HL-60/S4 (cell line): ENCODE results near the gene ADAM19.

Experiments used
- in situ Hi-C: fragments of 300-500 bp; cut with MboI; formaldehyde crosslinking; loops from 2 replicates; pipeline ENCODE4 v1.14.3; 2022; ENCODE audit warnings: low sequenced_read_pairs

ADAM19 gene

DNA sequence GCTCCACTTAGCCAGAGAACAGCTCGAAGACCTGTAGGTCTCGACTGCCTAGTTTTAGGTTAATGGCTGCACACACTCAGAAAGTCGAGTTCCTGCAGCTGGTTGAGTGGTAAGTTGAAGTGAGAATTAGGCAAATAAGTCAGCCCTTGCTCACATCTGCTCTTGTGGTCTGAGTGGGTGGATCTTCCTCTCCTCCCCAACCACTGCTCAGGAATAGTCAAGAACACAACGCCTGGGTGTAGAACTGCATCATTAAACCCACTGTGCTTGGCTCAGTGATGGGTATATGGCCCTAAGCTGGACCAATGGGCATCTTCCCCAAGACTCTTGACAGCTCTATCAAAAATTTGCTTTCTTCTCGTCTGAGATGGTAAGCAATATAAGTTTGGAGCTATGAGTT is 20.9 kb upstream of the ADAM19 start:
- in situ Hi-C loops, result no loop called here

DNA sequence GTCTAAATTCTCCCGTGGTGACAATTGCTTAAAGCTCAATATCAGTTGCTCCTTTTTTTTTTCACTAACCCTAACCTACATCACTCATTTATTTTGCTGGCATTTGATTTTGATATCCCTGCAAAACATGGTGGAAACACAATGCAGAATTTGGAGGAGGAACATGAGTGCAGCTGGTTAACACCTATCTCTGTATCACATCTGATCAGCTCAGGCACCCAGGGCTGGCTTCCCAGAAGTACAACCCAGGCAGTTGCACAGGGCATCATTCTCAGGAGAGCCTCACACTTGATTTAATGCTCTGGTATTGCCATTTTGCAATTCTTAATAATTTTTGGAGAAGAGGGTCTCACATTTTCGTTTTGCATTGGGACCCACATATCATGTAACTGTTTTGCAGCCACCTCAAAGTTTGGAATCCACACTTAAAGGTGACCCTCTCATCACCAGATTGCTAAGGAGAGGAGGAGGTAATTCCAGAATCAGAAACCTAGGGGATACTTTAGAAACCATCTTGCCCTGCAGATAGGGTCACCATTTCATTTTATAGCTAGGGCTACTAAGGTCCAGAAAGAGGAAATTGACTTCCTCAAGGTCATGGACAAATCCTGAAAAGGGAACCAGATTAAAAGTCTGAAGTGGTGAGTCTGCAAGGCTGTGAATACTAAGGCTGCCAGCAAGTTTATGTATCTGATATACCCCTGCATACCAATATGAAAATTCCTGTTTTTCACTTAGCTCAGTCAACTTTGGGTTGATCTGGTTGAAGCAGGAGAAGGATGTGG is 19.3 kb upstream of the ADAM19 start:
- in situ Hi-C loops, result no loop called here

DNA sequence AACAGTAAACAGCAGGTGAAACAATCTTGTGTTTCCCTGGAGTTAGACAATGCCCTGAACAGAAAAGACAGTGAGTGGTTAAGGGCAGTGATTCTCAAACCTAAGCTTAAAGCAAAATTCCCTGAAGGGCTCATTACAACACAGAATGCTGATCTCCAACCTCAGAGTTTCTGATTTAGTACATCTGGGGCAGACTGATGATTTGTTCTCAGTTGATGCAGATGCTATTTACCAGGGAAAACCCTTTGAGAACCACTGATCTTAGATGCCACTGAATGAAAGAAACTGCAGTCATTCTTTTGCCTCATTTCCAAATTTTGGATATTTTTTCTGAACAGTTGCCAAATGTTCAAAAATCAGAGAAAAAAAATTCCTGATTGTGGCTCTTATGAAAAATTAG is 18.7 kb upstream of the ADAM19 start:
- in situ Hi-C loops, result no loop called here

DNA sequence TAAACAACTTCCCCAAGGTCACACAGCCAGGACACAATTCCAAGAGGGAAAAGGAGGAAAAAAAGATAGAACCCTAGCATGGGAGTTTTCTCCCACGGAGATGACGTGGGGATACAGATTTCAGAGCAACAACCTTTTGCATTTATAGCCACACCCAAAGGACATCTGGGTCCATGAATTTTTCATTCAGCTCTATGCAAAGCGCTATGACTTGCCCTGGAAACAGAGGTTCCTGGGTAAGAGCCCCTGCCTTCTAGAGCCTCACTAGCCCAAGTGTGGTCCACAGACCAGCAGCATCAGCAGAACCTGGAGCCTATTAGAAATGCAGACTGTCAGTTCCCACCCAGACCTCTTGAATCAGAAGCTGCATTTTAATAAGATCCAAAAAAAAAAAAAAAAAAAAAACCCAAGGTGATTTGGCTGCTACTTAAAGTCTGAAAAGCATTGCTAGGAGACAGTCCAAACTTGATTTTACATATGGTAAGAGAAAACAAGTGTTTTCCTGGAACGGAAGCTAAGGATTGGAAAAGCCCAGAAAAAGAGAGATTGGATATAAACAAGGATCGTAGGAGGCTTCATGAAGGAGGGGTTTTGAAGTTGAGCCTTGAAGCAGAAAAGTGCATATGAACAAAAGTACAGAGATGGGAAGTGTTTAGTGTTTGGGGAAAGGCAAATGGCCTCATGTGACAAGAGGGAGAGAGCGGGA is 17.6 kb upstream of the ADAM19 start:
- in situ Hi-C loops, result no loop called here

DNA sequence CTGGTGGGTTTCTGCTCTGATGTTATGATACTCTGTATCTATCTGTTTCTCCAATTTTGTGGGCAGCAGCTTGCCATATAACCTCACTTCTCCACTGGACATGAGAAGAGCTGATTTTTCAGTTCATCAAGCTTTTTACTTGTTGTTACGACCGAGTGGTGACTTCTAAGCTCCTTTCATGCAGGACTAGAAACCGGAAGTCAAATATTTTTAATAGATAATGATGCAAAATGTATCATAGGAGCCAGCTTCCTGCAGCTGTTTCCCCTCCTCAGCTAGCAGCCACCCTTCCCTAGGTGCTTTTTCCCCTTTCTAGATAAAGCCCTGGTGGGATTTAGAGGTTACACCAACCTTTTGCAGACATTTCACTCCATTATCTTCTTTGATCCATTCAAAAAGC is 17.0 kb upstream of the ADAM19 start:
- in situ Hi-C loops, result no loop called here

DNA sequence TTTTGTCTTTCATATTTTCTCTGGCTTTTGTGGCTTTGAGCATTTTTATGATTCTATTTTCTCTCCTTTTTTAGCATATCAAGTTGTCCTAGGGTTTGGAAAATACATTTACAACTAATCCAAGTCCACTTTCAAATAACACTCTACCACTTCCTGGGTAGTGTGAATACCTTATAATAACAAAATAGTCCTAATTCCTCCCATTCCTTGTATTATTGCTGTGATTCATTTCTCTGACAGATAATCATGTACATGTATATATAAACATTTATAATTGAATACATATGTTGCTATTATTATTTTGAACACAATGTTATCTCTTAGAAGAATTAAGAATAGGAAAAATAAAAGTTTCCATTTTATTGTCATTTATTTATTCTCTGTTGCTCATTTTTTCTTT is 14.9 kb upstream of the ADAM19 start:
- in situ Hi-C loops, result no loop called here

DNA sequence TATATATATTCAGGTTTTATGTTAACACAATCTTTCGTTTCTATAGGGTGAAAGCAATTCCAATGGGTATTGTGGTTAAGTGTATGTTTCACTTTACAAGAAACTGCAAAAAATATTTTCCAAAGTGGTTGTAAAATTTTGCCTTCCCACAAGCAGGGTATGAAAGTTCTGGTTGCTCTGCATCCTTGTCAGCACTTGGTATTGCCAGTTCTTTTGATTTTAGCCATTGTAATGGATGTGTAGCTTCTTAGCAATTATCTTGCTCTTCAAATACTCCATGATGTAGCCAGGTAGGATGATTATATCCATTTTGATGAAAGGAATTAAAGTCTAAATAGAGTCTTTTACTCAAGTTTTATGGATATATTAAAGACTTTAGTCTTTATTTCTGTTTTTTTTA is 9.1 kb upstream of the ADAM19 start:
- in situ Hi-C loops, result no loop called here

DNA sequence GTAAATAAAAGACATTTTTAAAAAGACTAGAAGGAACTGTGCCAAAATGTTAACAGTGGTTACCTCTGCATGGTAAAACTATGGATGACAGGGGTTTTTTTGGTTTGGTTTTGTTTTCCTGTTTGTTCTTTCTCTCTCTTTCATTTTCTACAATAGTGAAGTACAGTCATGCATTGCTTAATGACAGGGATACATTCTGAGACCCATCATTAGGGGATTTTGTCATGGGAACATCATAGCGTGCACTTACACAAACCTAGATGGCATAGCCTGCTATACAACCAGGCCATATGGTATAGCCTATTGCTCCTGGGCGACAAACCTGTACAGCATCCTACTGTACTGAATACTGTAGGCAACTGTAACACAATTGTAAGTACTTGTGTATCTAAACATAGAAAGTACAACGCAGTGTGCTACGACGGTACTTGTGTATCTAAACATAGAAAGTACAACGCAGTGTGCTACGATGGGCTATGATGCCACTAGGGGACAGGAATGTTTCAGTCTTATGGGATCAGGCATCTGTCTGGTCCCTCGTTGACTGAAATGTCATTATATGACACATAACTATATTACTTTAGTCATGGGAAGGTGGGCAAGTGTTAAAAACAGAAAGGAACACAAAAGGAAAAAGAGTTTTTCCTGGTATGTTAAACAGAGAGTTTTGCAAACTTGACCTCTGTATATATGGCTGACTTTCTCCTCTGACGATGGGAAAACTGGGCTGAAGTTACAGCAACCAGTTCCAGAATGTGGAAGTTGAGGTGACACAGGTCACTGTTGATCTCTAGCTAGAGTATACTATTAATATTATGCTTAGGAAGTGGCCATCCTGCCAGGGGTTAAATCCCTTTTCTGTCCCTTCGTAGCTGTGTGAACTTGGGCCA is 7.4 kb upstream of the ADAM19 start:
- in situ Hi-C loops, result no loop called here

DNA sequence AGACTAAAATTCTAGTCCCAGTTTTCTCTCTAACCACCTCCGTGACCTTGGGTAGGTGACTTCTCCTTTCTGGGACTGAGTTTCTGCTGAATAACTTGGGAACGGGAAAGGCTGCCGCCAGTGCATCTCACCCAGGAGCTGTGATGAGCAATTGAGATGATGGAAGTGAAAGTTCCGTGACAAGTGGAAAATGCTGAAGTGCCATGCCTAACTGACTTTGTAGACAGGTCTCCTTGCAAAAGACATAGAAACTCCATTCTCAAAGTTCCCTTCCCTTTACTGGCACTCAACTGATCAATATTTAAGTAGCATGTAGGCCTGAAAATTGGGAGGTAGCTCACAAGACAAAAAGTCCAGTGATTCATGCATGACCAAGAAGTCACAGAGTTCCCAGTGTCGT is 6.3 kb upstream of the ADAM19 start:
- in situ Hi-C loops, result no loop called here

DNA sequence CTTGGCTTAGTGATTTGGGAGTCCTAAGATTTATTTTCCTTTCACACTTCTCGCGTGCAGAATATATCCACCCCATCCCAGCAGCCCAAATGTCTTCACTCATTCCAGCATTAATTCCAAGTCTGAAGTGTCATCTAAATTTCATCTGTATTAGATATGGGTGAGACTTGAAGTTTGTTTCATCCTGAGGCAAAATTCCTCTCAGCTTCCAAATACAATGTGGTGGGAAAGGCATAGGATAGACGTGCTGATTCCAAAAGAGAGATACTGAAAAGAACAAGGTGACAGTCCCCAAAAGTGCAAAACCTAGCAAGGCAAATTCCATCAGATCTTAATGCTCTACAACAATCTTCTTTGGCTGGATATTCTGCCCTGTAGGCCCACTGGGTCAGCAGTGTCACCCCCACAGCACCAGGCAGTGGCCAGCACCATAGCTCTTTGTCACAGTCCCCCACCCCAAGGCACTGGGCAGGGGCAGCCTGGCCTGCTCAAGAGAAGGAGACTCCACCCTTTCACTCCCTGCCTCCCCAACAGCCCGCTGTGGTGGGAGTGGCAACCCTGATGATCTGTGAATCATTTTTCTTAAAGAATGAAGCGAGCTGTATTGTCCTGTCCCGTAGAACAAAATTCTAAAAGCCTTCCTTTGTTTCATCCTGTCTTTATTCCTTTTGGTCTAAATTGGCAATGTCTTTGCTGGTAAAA is 2.7 kb upstream of the ADAM19 start:
- in situ Hi-C loops, result no loop called here

DNA sequence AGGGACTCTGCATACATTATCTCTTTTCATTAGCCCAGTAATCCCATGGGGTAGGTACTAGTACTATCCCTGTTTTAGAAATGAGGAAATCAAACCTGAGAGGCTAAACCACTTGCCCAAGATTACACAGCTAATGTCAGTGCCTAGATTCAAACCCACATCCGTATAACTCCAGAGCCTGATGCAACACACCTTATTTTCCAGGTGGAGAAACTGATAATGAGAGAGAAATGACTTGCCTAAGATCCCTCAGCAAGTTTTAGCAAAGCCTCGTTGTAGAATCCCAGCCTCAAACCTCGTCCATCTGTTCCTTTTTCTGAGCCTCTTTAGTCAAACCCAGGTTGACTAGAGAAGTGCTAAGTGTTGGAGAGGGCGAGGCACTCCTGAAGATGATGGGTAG is 1.1 kb upstream of the ADAM19 start:
- in situ Hi-C loops, result no loop called here

DNA sequence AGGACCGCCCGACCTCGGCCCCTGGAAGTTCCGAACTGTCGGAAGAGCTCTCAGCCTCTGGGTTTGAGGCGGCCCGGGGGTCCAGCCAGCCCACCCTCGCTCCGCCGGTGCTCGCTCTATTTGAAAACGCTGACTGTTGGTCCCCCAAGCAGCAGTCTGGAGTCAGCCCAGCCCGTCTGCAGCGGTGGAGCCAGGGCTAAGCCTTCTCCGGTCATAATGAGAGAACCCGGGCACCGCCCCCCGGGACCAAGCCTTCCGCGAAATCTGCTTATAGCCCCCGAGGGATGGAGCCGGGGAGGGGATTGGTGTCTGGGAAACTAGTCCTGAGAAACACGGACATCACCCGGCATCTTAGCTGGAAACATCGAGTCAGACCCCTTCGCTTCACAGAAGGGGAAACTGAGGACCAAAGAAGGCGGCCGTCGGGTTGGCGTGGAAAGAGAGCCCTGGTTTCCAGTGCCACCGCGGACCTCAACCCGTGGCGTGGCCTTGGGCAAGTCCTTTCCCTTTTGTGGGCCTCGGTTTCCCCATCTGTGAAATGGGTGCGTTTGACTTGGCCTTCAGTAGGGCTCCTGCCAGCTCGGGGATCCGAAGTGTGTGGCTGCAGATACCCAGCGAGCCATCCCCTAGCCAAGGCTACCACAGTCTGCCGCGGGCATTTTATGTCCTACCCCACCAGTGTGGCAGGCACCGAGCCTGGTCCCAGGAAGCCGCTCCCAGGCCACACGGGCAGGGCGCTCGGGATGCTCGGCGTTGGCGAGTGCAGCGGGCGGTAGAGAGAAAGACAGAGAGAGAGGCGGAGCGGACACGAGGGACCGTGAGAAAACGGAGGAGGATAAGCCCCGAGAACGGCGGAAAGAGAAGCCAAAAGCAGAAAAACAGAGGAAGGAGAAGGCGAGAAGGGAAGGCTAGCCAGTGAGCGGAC is 857 bp downstream of the ADAM19 start:
- in situ Hi-C loops, result no loop called here

DNA sequence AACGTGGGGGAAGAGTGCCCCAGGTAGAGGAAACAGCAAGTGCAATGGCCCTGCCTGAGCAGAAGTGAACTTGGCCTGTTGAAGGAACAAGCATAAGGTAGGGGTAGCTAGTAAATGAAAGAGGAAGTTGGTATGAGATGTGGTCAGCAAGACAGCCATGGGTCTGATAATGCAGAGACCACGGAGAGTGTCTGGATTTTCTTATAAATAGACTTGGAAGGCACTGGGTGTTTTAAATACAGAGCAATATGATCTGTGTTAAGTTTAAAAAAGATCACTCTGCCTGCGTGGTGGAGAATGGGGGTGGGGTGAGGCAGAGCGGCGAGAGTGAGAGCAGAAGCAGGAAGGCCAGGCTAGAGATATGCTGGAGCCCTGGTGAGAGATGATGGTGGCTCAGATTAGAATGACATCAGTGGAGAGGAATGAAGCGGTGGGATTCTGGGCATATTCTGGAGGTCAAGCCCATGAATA is 4.2 kb downstream of the ADAM19 start:
- in situ Hi-C loops, result no loop called here

DNA sequence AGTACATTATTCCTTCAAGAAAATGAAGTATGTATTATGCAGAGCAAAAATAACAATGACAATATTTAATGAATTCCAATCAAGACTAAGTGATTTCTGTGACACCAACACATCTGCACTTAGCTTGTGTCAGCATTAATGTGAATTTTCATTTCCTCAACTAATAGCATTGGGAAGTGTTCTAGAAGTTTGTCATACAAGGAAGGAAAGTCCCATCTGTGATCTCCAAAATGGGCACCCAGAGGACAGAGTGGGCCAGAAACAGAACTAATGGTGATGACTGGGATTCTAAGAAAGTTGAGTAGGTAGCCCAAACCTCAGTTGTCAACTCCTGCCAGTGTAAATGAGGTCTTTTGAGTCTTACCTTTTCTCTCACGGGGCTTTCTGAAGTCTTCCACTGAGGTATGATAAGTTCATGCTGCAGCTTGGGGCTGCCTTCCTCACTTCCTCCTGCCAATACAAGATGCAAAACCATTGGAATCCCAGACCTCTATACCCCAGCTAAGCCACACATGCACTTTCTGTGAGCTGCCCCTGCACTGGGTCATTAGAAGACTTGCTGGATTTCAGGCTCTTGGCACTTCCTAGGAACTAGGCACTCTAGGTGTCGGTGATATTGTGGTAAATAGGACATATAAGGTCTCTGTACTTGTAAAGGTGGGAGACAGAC is 4.9 kb downstream of the ADAM19 start:
- in situ Hi-C loops, result no loop called here

DNA sequence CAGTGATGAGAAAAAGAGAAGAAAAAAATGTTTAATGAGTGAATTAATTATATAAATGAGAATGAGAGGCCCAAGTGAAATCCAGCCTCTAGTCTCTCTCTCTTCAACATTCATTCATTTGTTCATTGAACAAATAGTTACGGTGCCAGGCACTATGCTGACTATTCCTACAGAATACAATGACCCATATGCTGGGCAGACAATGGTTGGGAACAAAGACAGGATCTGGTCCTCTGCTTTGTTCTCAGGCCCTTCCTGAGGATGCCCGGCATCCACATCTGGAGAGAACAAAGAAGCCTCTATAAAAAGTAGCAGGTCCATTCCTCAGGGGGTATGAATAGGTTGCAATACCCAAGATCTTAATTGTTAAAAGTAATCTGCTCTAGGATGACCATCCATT is 6.9 kb downstream of the ADAM19 start:
- in situ Hi-C loops, result no loop called here

DNA sequence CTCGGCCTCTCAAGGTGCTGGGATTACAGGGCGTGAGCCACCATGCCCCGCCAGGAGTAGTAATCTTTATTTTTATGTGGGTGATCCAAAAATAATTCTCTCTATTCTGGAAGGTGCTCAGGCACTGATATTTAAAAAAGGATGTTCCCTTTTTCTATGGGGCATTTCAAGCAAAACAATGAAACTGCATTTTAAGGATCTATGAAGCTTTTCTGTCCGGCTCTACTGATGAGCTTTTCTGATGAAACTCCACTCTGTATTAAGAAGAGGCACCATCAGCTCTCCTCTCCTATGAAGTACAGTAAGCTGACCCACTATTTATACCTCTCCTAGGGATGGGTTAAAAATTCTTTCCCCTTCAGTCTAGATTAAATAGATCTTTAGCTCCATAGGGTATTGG is 7.4 kb downstream of the ADAM19 start:
- in situ Hi-C loops, result no loop called here

DNA sequence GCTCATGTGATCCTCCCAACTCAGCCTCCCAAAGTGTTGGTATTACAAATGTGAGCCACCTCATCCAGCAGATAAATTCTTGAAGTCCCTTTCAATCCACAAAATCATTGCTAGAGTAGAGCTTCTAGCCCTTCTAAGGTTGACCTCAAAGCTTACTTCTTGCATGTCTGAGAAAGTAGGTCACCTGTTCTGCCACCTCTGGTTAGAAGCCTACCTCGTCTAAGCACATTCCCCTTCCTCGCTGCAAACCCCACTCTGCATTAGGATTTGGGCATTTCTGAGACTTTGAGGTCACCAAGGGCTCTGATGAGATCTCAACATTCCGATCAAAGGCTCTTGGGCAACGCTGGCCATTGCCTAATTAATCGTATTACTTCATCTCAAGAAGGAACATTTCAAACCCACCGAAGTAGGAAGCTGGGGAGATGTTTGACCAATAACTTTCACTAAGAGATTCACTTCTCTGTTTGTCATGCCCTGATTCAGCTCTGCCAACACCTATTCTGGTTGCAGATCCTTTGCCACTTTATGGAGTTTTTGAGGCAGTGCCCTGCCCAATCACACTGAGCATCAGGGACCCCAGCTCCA is 8.6 kb downstream of the ADAM19 start:
- in situ Hi-C loops, result no loop called here

DNA sequence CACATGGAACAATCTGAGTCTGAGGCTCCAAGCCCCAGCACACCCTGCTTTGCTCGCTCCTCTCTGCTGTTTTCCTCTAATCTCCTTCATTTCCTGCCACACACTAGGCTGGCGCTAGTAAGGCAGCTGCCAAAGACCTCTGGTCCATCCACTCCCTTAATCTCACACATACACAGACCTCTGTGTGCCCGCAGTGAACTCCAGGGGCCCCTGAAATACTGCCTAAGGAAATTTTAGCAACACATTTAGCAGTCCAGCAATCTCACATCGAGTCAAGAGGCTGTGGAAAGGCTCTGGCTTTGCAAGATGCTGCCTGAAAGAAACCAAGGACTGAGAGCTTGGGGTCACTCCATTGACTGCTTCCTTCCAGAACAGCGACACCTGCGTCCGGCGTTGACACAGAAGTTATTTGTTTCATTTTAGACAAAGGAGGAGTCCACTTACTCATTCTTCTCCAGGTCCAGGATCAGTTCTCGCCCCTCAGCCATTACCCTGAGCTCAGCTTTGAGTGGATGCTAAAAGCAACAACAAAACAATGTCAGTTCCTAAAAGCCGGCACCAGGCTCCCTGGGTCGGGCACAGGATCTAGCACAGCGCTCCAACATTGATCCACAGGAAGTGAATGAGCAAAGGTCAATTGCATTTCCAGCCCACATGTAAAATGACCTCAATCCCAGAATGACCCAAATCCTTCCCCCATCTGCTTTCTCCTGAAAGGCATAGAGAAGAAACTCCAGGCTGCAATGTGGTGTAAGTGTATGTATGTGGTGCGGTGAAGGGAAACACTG is 11.5 kb downstream of the ADAM19 start:
- in situ Hi-C loops, result no loop called here
